Skeletal muscle tissue (tissue), 4 donors: Measurements from ENCODE around the gene OSCP1. TPM values are rescaled to one million over a fixed set of nuclear protein-coding genes. Genes with fewer than 3 reads are reported as not detected.
A peak's percentile ranks its signal among the peaks of the same experiment; 100 is the strongest.

Experiments
- H3K27ac ChIP-seq: one replicate; pipeline ENCODE4 v1.7.0; 2013; ENCODE audit warnings: mild to moderate bottlenecking, low read depth, low read length, inconsistent platforms
- H3K27me3 ChIP-seq, 3 donors: one replicate each; pipeline ENCODE4 v1.7.0; 2013; ENCODE audit warnings: low read length in 3 of 3; ENCODE audit not compliant: control insufficient read depth in 3 of 3, insufficient read depth in 3 of 3
- H3K36me3 ChIP-seq, 3 donors: one replicate each; pipeline ENCODE4 v1.7.0; 2013; ENCODE audit warnings: low read length in 3 of 3; ENCODE audit not compliant: control insufficient read depth in 3 of 3, insufficient read depth in 3 of 3
- H3K4me1 ChIP-seq, 3 donors: one replicate each; pipeline ENCODE4 v1.7.0; 2013; ENCODE audit warnings: low read length in 3 of 3, mild to moderate bottlenecking in 3 of 3; ENCODE audit not compliant: control insufficient read depth in 3 of 3, insufficient read depth in 3 of 3
- H3K4me3 ChIP-seq, 3 donors: one replicate each; pipeline ENCODE4 v1.7.0; 2013; ENCODE audit warnings: low read length in 3 of 3
- H3K9ac ChIP-seq, 3 donors: one replicate each; pipeline ENCODE4 v1.7.0; 2013; ENCODE audit warnings: low read length in 3 of 3, mild to moderate bottlenecking in 3 of 3, moderate library complexity in 2 of 3, low read depth in 1 of 3
- H3K9me3 ChIP-seq, 3 donors: one replicate each; pipeline ENCODE4 v1.7.0; 2013; ENCODE audit warnings: low read length in 3 of 3; ENCODE audit not compliant: control insufficient read depth in 3 of 3
- total RNA-seq: library from RNA; depleted of rRNA; stranded (reverse); fragments of >200 nt; gene quantifications from one replicate; pipeline ENCODE4 v1.2.3, GENCODE V29; 2014
- donor health status: Osteomylitis.

Gene OSCP1
- total RNA-seq, 1 donor from 2014 or later, result 17.2 TPM

DNA sequence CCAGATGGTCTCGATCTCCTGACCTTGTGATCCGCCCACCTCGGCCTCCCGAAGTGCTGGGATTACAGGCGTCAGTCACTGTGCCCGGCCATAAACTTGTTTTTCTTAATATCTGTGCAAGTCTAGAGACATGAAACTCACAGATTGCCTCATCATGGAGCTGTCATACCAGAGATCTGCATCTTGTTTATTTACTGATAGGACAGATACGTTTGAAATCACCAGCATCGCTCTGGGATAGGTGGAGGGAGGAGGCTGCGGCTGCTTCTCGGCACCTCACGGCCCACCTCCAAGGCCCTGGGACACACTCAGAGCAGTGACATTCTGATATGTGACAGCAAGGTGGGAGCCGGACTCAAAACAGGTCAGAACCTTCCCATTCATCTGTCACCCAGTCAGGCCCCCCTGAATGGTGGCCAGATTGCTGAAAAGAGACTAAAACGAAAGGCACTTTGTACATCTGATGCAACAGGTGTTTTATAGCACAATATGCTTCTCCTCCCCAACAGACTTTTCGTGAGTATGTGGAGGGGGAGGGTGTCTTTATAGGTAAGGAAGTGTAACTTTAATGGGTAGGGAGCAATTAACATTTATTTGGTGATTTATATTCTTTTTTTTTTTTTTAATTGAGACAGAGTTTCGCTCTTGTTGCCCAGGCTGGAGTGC lies 34.5 kb downstream of the OSCP1 start:
- Histone ChIP-seq H3K9ac (no peak overlapping the region), H3K27me3 (no peaks in the 10 kb centered on the region), H3K36me3 (peaks cover 0 to 4% (median 0%) of the 10 kb centered on the region in 3 donors), H3K4me3 (no peak overlapping the region), H3K9me3 (no peaks in the 10 kb centered on the region), H3K27ac (no peak overlapping the region), H3K4me1 (peaks cover 14 to 20% (median 14%) of the 10 kb centered on the region in 3 donors)

DNA sequence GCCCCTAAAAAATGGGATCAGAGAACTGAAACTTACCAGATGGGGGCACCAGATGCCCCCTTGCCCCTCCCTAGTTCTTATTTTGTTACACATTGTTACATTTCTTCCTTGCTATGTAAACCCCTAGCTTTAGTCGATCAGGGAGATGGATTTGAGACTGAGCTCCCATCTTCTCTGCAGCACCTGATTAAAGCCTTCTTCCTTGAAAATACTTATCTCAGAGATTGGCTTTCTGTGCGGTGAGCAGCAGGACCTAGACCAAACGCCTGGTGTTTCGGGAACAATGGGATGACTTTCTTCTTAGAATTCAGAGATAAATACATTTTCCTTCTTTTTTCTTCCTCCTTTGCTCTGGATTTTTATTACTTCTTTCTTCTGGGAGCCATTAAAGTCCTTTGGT lies 35.9 kb downstream of the OSCP1 start:
- H3K27ac ChIP-seq, result no peak overlapping the region
- H3K4me3 ChIP-seq, result no peak overlapping the region
- H3K27me3 ChIP-seq, result no peaks in the 10 kb centered on the region
- H3K9ac ChIP-seq, result no peak overlapping the region
- H3K9me3 ChIP-seq, result no peaks in the 10 kb centered on the region
- H3K4me1 ChIP-seq, result peaks cover 4 to 7% (median 6%) of the 10 kb centered on the region in 3 donors
- peaks cover 0 to 4% (median 0%) of the 10 kb centered on the region in 3 donors for H3K36me3 ChIP-seq

DNA sequence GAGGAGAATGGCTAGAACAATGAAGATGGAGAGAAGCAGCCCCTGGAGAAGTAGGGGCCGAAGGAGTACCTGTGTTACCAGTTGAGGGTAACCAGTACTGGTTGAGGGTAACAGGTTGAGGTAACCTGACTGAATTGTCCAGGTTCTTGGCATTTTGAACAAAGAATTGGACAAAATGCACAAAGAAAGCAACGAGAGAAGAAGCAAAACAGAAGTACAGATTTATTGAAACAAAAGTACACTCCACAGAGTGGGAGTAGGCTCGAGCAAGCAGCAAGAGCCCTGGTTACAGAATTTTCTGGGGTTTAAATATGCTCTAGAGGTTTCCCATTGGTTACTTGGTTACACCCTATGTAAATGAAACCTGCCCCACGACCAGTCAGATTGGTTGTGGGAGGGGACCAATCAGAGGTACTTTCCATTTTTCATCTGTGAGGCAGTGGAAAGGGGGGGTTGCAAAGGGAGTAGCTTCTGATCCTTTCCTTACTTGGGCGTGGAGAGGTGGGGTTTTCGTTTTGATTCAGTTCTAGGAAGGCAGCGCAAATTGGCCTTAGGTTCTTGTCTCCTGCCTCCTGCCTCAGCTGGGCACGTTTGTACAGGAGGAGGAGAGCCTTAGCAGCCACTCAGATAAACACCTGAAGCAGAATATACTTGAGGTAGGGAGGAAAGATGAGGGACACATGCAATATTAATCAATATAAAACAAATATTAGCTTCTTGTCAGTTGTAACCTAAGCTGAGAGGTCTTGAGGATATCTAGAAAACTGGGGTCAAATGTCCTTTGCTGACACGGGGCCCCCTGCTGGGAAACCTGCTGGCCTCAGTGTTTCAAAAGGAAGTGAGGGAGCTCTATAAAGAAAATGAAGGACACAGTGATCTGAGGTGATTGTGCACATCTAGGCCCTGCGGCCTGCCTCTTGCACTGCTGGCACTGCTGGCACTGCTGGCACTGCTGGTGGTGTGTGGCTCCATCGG lies 38.3 kb downstream of the OSCP1 start:
- Histone ChIP-seq H3K9me3 (no peaks in the 10 kb centered on the region), H3K4me1 (no peaks in the 10 kb centered on the region), H3K36me3 (no peaks in the 10 kb centered on the region), H3K27ac (no peak overlapping the region), H3K9ac (no peak overlapping the region), H3K4me3 (no peak overlapping the region), H3K27me3 (no peaks in the 10 kb centered on the region)

GRCh38 chr1:36408479-36408878 lies 41.8 kb downstream of the OSCP1 start:
- Histone ChIP-seq H3K27me3 (no peaks in the 10 kb centered on the region), H3K4me3 (no peak overlapping the region), H3K9me3 (no peaks in the 10 kb centered on the region), H3K27ac (no peak overlapping the region), H3K9ac (no peak overlapping the region), H3K36me3 (no peaks in the 10 kb centered on the region), H3K4me1 (no peaks in the 10 kb centered on the region)

- no peak overlapping the region for H3K27ac ChIP-seq
- peaks cover 0 to 4% (median 0%) of the 10 kb centered on the region in 3 donors for H3K4me1 ChIP-seq
- H3K9ac ChIP-seq, result no peak overlapping the region
- no peak overlapping the region for H3K4me3 ChIP-seq
- no peaks in the 10 kb centered on the region for H3K36me3 ChIP-seq
- no peaks in the 10 kb centered on the region for H3K9me3 ChIP-seq
- no peaks in the 10 kb centered on the region for H3K27me3 ChIP-seq
Measured at GRCh38 chr1:36406440-36406839, 43.8 kb downstream of the OSCP1 start.

DNA sequence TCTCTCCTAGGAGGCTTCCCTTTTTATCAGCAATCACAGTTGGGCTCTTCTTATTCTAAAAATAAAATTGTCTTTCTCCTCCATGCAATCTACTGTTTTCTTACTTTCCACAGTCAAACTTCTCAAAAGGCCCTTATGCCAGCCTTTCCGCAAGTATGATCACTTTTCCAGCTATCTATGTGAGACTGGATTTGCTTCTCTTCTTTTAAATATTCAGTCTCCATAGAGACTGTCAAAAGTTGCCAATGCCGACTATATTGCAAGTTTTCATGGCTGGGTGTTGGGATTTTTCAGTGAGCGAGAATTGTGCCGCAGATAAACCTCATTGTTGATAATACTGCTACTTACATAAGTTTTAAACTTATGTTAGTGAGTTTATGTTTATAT lies 47.8 kb downstream of the OSCP1 start:
- H3K9ac ChIP-seq, result no peak overlapping the region
- H3K27me3 ChIP-seq, result no peaks in the 10 kb centered on the region
- H3K4me1 ChIP-seq, result peaks cover 4 to 11% (median 5%) of the 10 kb centered on the region in 3 donors
- H3K4me3 ChIP-seq, result no peak overlapping the region
- no peaks in the 10 kb centered on the region for H3K36me3 ChIP-seq
- H3K9me3 ChIP-seq, result no peaks in the 10 kb centered on the region
- no peak overlapping the region for H3K27ac ChIP-seq

- H3K9ac ChIP-seq, result peak overlapping the region in 1 of 3 donors; percentile 60
- peaks cover 7 to 16% (median 7%) of the 10 kb centered on the region in 3 donors for H3K4me1 ChIP-seq
- H3K27me3 ChIP-seq, result no peaks in the 10 kb centered on the region
- H3K27ac ChIP-seq, result peak overlapping the region; percentile 71
- H3K36me3 ChIP-seq, result no peaks in the 10 kb centered on the region
- H3K4me3 ChIP-seq, result peak overlapping the region in 2 of 3 donors; percentile 42 to 49
- H3K9me3 ChIP-seq, result no peaks in the 10 kb centered on the region
Measured at GRCh38 chr1:36401602-36402503, 48.4 kb downstream of the OSCP1 start.

GRCh38 chr1:36400825-36401601 lies 49.2 kb downstream of the OSCP1 start:
- peak overlapping the region in 2 of 3 donors; percentile 7 to 60 for H3K9ac ChIP-seq
- H3K27me3 ChIP-seq, result no peaks in the 10 kb centered on the region
- H3K9me3 ChIP-seq, result no peaks in the 10 kb centered on the region
- peaks cover 0 to 4% (median 0%) of the 10 kb centered on the region in 3 donors for H3K36me3 ChIP-seq
- H3K4me3 ChIP-seq, result peak overlapping the region in 2 of 3 donors; percentile 42 to 49
- peak overlapping the region; percentile 71 for H3K27ac ChIP-seq
- H3K4me1 ChIP-seq, result peaks cover 12 to 23% (median 14%) of the 10 kb centered on the region in 3 donors

DNA sequence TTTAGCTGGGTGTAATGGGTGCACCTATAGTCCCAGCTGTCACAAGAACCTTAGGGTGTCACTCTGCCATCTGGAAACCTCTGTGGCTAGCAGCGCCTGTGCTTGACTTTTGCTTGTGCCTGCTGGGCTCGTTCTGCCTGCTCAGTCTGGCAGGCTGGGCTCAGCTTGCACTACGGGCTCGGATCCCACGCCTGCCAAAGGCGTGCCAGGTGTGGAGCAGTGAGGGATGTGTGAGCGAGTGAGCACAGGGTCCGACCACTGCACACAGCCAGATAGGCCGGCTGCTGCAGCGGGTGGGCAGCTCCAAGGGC lies 49.8 kb downstream of the OSCP1 start:
- Histone ChIP-seq H3K27ac (peak overlapping the region; percentile 25), H3K4me1 (peaks cover 12 to 23% (median 14%) of the 10 kb centered on the region in 3 donors), H3K36me3 (peaks cover 0 to 4% (median 0%) of the 10 kb centered on the region in 3 donors), H3K4me3 (peak overlapping the region in 1 of 3 donors; percentile 22), H3K9ac (peak overlapping the region in 1 of 3 donors; percentile 45), H3K27me3 (no peaks in the 10 kb centered on the region), H3K9me3 (no peaks in the 10 kb centered on the region)
